ENCODE results near the gene LEP. TPM values are rescaled to one million over a fixed set of nuclear protein-coding genes. Genes with fewer than 3 reads are reported as not detected.

Gene LEP
- total RNA-seq, 1 experiment from 2014 or later: not detected

DNA sequence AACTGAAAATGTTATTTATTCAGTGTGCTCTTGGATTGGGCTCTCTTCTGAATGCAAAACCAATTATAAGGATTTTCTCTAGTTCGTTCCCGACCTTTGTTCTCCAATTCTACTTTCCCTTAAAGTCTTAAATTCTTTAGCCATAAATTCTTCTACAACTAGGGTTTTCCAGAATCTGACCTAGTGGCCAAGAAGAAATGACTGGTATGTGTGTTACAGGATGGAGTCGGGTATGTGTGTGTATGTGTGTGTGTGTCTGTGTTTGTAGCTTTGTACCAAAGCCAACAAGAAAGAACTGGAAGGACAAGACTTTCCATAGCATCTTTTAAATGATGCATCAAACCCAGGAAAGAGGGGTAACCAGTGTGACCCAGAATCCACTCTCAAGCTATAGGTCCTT, 25.8 kb upstream of the LEP start:
- TF ChIP-seq, protein P1, sequence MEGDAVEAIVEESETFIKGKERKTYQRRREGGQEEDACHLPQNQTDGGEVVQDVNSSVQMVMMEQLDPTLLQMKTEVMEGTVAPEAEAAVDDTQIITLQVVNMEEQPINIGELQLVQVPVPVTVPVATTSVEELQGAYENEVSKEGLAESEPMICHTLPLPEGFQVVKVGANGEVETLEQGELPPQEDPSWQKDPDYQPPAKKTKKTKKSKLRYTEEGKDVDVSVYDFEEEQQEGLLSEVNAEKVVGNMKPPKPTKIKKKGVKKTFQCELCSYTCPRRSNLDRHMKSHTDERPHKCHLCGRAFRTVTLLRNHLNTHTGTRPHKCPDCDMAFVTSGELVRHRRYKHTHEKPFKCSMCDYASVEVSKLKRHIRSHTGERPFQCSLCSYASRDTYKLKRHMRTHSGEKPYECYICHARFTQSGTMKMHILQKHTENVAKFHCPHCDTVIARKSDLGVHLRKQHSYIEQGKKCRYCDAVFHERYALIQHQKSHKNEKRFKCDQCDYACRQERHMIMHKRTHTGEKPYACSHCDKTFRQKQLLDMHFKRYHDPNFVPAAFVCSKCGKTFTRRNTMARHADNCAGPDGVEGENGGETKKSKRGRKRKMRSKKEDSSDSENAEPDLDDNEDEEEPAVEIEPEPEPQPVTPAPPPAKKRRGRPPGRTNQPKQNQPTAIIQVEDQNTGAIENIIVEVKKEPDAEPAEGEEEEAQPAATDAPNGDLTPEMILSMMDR (IDR thresholded peaks at IDR 0.05; ENCODE audit: insufficient read depth in 1 of 2, low read depth in 1 of 2, low read length in 1 of 2, severe bottlenecking in 1 of 2, unreplicated experiment in 1 of 2): no peak
- no peaks in the 10 kb centered on the region for H3K9me3 Mint-ChIP-seq (ENCODE audit: unreplicated experiment)
- Histone ChIP-seq H3K36me3 (ENCODE audit: control insufficient read depth, insufficient read depth, low read length) (no peaks in the 10 kb centered on the region), H3K9me3 (no peaks in the 10 kb centered on the region), H3K4me3 (ENCODE audit: low read depth, low read length) (no peak overlapping the region), H3K27me3 (replicated peaks; ENCODE audit: control insufficient read depth, insufficient read depth, low read length) (no peaks in the 10 kb centered on the region), H3K4me1 (0 out of 2 replicates have a peak, but pooled peaks cover 5% of the 10 kb centered on the region)
- no TSS peak for BruUV-seq (replicated peaks)
- no peak overlapping the region for H3K27ac Mint-ChIP-seq (ENCODE audit: unreplicated experiment)
- intact Hi-C loops (cut with micrococcal nuclease; ENCODE audit: unreplicated experiment): no loop called here
- ChIA-PET CTCF (interaction anchor here (0.6 kb wide), 1 partner anchor 254 kb away, joined by 3 read pairs; no protein-coding TSS in a partner anchor), POLR2A (no interaction called here)
- peaks cover 14% of the 10 kb centered on the region for H3K27me3 Mint-ChIP-seq (ENCODE audit: insufficient read depth, unreplicated experiment)
- DNase-seq: no peak
- no peak overlapping the region for H3K4me3 Mint-ChIP-seq (ENCODE audit: unreplicated experiment)
- H3K4me1 Mint-ChIP-seq (ENCODE audit: low read depth, unreplicated experiment): no peaks in the 10 kb centered on the region
- H3K36me3 Mint-ChIP-seq (ENCODE audit: insufficient read depth, unreplicated experiment): no peaks in the 10 kb centered on the region

DNA sequence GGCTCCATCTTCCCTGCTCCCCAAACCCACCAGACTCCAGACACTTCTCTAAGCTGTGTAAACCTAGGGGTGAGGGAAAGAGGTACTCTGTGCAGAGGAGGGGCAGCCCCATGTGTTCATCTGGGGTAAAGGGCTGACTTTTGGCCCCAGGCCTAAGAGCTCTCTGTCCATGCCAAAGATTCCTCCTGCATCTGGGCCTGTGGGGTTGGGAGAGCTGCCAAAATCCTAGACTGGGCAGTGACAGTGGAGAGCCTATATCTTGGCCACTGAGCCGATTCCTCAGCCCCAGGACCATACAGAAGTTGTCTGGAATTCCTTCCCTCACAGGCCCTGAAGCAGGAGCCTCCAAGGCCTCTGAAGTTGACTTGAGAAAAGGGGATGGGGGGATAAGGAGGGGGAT, 25.3 kb upstream of the LEP start:
- 0 out of 2 replicates have a peak, but pooled peaks cover 5% of the 10 kb centered on the region for H3K4me1 ChIP-seq
- Mint-ChIP-seq H3K27ac (ENCODE audit: unreplicated experiment) (no peak overlapping the region), H3K36me3 (ENCODE audit: insufficient read depth, unreplicated experiment) (no peaks in the 10 kb centered on the region), H3K27me3 (ENCODE audit: insufficient read depth, unreplicated experiment) (peaks cover 18% of the 10 kb centered on the region), H3K4me1 (ENCODE audit: low read depth, unreplicated experiment) (no peaks in the 10 kb centered on the region), H3K9me3 (ENCODE audit: unreplicated experiment) (no peaks in the 10 kb centered on the region), H3K4me3 (ENCODE audit: unreplicated experiment) (no peak overlapping the region)
- ChIA-PET CTCF (interaction anchor here (0.6 kb wide), 1 partner anchor 254 kb away, joined by 3 read pairs; no protein-coding TSS in a partner anchor), POLR2A (no interaction called here)
- TF ChIP-seq, protein P1 (IDR thresholded peaks at IDR 0.05; ENCODE audit: insufficient read depth in 1 of 2, low read depth in 1 of 2, low read length in 1 of 2, severe bottlenecking in 1 of 2, unreplicated experiment in 1 of 2): no peak
- H3K4me3 ChIP-seq (ENCODE audit: low read depth, low read length): no peak overlapping the region
- H3K27me3 ChIP-seq (replicated peaks; ENCODE audit: control insufficient read depth, insufficient read depth, low read length): no peaks in the 10 kb centered on the region; the same call in 1 of the 2 replicates
- no peak for DNase-seq
- intact Hi-C loops (cut with micrococcal nuclease; ENCODE audit: unreplicated experiment): no loop called here
- no peaks in the 10 kb centered on the region for H3K9me3 ChIP-seq
- no peaks in the 10 kb centered on the region for H3K36me3 ChIP-seq (ENCODE audit: control insufficient read depth, insufficient read depth, low read length)
- BruUV-seq (replicated peaks): no TSS peak

DNA sequence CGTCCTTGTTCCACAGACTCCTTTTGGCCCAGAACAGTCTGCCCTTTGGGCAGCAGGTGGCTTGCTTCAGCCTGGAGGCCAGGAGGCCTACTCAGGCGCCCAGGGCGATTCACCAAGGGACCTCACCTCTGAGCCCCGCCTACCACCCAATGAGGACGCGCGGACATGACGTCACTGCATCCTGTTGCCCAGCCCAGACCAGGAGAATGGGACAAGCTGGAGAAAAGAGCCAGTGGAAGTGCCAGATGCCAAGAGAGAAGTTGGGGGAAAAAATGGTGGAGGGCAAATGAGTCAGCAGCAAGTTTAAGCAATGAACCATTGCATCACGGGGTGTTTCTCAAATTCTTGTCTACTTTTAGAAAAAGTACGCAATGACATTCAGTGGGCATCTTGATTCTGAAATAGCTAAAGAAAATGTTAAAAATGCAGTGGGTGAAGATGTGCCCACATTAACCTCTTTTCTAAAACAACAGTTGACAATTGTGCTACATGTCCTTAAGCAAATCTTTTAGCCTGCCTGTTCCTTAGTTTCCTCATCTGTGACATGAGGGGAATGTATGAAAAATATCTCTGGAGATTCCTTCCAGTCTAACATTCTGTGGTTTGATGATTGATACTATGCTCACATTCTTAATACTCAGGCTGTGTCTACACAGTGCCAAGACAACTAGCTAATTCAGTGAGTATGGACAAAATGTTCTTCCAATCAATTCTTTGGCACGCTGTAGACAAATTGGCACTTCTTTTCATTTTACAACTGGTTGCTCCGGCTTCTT, 23.9 kb upstream of the LEP start:
- Histone ChIP-seq H3K9me3 (no peaks in the 10 kb centered on the region), H3K4me3 (ENCODE audit: low read depth, low read length) (no peak overlapping the region), H3K4me1 (0 out of 2 replicates have a peak, but pooled peaks cover 5% of the 10 kb centered on the region), H3K36me3 (ENCODE audit: control insufficient read depth, insufficient read depth, low read length) (no peaks in the 10 kb centered on the region), H3K27me3 (replicated peaks; ENCODE audit: control insufficient read depth, insufficient read depth, low read length) (no peaks in the 10 kb centered on the region; the same call in 1 of the 2 replicates)
- ChIA-PET POLR2A (no interaction called here), CTCF (no interaction called here)
- BruUV-seq (replicated peaks): no TSS peak
- DNase-seq: no peak
- peaks cover 23% of the 10 kb centered on the region for H3K27me3 Mint-ChIP-seq (ENCODE audit: insufficient read depth, unreplicated experiment)
- no peaks in the 10 kb centered on the region for H3K9me3 Mint-ChIP-seq (ENCODE audit: unreplicated experiment)
- H3K27ac Mint-ChIP-seq (ENCODE audit: unreplicated experiment): no peak overlapping the region
- H3K4me3 Mint-ChIP-seq (ENCODE audit: unreplicated experiment): no peak overlapping the region
- TF ChIP-seq, protein P1 (IDR thresholded peaks at IDR 0.05; ENCODE audit: insufficient read depth in 1 of 2, low read depth in 1 of 2, low read length in 1 of 2, severe bottlenecking in 1 of 2, unreplicated experiment in 1 of 2): no peak
- intact Hi-C loops (cut with micrococcal nuclease; ENCODE audit: unreplicated experiment): no loop called here
- H3K4me1 Mint-ChIP-seq (ENCODE audit: low read depth, unreplicated experiment): no peaks in the 10 kb centered on the region
- H3K36me3 Mint-ChIP-seq (ENCODE audit: insufficient read depth, unreplicated experiment): no peaks in the 10 kb centered on the region
